Measurements from ENCODE around the gene CEACAM16. TPM values are rescaled to one million over a fixed set of nuclear protein-coding genes. Genes with fewer than 3 reads are reported as not detected.

Gene CEACAM16
- total RNA-seq, 4 donors from 2014 or later = not detected

DNA sequence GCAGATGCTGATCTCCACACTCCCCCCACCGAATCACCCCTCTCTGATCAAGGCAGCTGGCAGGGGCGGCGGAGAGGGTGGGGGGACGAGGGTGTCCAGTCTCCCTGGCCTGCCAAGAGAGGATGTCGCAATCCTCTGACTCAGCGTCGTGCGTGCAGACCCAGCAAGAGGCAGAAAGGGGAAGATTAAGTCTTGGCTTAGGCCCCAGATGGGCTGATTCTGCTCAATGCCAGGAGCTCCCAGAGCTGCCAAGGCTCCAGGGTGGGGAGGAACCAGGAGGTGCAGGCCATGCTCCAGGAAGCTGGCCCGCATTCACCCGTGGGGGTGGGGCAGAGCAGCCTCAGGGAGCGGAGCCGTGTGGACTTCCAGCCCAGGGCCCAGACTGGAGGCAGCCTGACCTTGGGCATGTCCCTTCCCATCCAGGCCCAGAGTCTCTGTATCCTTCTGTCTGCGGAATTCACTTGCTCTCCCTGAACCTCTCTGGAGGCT, 42.9 kb downstream of the CEACAM16 start:
- peak overlapping the region; percentile 69 to 99 (median 94) for H3K27ac ChIP-seq
- no peaks in the 10 kb centered on the region for H3K9me3 ChIP-seq
- peak; percentile 60 to 98 (median 96) for DNase-seq
- H3K4me3 ChIP-seq = no peak overlapping the region
- peak; percentile 58 to 79 for TF ChIP-seq POLR2A (IDR thresholded peaks at IDR 0.05)
- TF ChIP-seq, protein P1, sequence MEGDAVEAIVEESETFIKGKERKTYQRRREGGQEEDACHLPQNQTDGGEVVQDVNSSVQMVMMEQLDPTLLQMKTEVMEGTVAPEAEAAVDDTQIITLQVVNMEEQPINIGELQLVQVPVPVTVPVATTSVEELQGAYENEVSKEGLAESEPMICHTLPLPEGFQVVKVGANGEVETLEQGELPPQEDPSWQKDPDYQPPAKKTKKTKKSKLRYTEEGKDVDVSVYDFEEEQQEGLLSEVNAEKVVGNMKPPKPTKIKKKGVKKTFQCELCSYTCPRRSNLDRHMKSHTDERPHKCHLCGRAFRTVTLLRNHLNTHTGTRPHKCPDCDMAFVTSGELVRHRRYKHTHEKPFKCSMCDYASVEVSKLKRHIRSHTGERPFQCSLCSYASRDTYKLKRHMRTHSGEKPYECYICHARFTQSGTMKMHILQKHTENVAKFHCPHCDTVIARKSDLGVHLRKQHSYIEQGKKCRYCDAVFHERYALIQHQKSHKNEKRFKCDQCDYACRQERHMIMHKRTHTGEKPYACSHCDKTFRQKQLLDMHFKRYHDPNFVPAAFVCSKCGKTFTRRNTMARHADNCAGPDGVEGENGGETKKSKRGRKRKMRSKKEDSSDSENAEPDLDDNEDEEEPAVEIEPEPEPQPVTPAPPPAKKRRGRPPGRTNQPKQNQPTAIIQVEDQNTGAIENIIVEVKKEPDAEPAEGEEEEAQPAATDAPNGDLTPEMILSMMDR (IDR thresholded peaks at IDR 0.05) = no peak
- H3K27me3 ChIP-seq = no peaks in the 10 kb centered on the region
- peaks cover 0 to 78% (median 14%) of the 10 kb centered on the region in 4 donors for H3K4me1 ChIP-seq
- H3K36me3 ChIP-seq = no peaks in the 10 kb centered on the region

DNA sequence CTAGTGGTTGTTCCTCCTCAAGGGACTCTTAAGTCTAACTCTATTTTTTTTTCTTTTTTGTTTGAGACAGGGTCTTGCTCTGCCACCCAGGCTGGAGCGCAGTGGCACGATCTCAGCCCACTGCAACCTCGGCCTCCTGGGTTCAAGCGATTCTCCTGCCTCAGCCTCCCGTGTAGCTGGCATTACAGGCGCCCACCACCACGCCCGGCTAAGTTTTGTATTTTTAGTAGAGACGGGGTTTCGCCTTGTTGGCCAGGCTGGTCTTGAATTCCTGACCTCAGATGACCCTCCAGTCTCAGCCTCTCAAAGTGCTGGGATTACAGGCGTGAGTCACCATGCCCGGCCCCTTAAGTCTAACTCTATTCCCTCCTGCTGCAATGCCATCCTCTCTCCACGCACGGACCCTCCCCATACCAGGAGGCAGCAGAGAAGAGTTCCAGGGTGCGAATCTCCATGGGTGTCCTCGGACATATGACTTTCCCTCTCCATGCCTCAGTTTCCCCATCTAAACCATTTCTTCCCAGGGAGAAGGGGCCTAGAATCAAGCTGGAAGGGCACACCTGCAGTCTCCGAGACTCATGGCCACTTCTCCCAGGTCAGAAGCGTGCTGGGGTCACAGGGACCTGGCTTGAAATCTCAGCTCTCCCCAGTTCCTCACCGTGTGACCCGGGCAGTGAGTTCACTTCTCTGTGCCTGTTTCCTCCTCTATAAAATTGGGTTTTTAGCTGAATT, 43.5 kb downstream of the CEACAM16 start:
- H3K27ac ChIP-seq = peak overlapping the region; percentile 69 to 99 (median 94)
- H3K9me3 ChIP-seq = no peaks in the 10 kb centered on the region
- peaks cover 6 to 81% (median 14%) of the 10 kb centered on the region in 4 donors for H3K4me1 ChIP-seq
- H3K4me3 ChIP-seq = no peak overlapping the region
- peak in 1 of 2 donors; percentile 1 for TF ChIP-seq POLR2A (IDR thresholded peaks at IDR 0.05)
- TF ChIP-seq, protein P1 (IDR thresholded peaks at IDR 0.05) = no peak
- no peaks in the 10 kb centered on the region for H3K36me3 ChIP-seq
- DNase-seq = peak in 1 of 3 donors; percentile 55
- H3K27me3 ChIP-seq = no peaks in the 10 kb centered on the region

DNA sequence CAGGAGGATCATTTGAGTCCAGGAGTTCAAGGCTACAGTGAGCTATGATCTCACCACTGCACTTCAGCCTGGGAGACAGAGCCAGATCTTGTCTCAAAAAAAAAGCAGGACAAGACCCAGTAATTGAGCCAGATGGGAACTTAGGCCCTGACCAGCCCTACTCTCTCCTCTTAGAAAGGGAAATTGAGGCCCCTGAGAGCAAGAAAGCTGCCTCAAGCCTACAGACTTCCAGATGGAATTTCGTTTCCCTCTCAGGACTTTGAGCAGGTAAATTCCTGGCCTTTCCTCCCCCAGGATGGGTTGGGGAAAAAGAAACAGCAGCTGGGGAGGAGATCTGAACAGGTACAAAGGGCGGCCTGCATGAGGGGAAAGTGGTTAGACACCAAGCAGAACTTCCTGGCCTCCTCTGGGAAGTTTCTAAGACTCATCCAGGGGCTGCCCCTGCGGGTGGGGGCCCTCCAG, 46.0 kb downstream of the CEACAM16 start:
- no peaks in the 10 kb centered on the region for H3K36me3 ChIP-seq
- peak overlapping the region; percentile 80 to 99 (median 94) for H3K27ac ChIP-seq
- peaks cover 6 to 68% (median 17%) of the 10 kb centered on the region in 4 donors for H3K4me1 ChIP-seq
- TF ChIP-seq, protein P1 (IDR thresholded peaks at IDR 0.05) = no peak
- peak; percentile 15 to 52 for TF ChIP-seq POLR2A (IDR thresholded peaks at IDR 0.05)
- no peaks in the 10 kb centered on the region for H3K9me3 ChIP-seq
- H3K27me3 ChIP-seq = no peaks in the 10 kb centered on the region
- DNase-seq = peak in 1 of 3 donors; percentile 63
- peak overlapping the region in 2 of 4 donors; percentile 75 to 82 for H3K4me3 ChIP-seq

DNA sequence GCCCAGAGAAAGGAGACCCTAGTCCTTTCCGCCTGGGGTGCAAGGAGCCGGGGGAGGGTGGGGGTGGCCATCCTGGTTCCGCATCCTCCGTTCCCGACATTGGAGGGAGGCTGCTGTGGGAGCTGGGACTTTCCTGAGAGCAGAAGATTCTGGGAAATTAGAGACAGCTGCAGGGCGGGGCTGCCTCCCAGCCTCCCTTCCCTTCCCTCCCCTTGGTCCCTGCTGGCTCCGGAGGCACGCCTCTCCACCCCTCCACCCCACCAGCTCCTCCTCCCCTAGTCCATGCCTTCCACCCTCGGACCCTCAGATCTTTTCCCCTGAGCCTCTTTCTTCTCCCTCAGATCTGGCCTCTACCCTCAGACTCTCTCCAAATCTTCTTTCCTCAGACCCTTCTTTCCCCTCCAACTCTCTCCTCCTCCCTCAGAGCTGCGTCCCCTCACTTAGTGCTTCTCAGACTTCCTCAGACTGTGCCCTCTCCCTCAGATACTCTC, 46.4 kb downstream of the CEACAM16 start:
- peak in 1 of 2 donors; percentile 45 for TF ChIP-seq POLR2A (IDR thresholded peaks at IDR 0.05)
- TF ChIP-seq, protein P1 (IDR thresholded peaks at IDR 0.05) = no peak
- Histone ChIP-seq H3K27ac (peak overlapping the region; percentile 80 to 99 (median 94)), H3K4me3 (peak overlapping the region in 2 of 4 donors; percentile 75 to 82), H3K4me1 (peaks cover 9 to 71% (median 17%) of the 10 kb centered on the region in 4 donors), H3K27me3 (no peaks in the 10 kb centered on the region), H3K9me3 (no peaks in the 10 kb centered on the region), H3K36me3 (peaks cover 0 to under 1% (median 0%) of the 10 kb centered on the region in 3 donors)
- DNase-seq = peak in 2 of 3 donors; percentile 83

DNA sequence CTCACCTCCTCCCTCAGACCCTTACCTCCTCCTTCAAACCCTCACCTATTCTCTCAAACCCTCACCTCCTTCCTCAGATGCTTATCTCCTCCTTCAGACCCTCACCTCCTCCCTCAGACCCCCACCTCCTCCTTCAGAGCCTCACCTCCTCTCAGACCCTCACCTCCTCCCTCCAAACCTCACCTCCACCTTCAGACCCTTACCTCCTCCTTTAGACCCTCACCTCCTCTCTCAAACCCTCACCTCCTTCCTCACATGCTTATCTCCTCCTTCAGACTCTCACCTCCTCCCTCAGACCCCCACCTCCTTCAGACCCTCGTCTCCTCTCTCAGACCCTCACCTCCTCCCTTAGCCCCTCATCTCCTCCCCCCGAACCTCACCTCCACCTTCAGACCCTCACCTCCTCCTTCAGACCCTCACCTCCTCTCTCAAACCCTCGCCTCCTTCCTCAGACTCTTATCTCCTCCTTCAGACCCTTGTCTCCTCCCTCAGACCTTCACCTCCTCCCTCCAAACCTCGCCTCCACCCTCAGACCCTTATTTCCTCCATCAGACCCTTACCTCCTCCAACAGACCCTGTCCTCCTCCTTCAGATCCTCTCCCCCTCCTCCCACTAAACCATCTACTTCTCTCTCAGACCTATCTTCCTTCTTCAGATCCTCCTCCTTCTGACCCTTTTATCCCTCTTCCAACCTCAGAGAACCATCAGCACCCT, 47.1 kb downstream of the CEACAM16 start:
- H3K36me3 ChIP-seq = peaks cover 0 to 4% (median 0%) of the 10 kb centered on the region in 3 donors
- H3K27me3 ChIP-seq = no peaks in the 10 kb centered on the region
- TF ChIP-seq POLR2A (IDR thresholded peaks at IDR 0.05) = no peak
- TF ChIP-seq, protein P1 (IDR thresholded peaks at IDR 0.05) = no peak
- H3K9me3 ChIP-seq = no peaks in the 10 kb centered on the region
- peak in 1 of 3 donors; percentile 36 for DNase-seq
- peaks cover 15 to 71% (median 19%) of the 10 kb centered on the region in 4 donors for H3K4me1 ChIP-seq
- peak overlapping the region in 2 of 4 donors; percentile 75 to 82 for H3K4me3 ChIP-seq
- peak overlapping the region; percentile 80 to 99 (median 94) for H3K27ac ChIP-seq

Measured in Peyer's patch (tissue), 4 donors.